GM18517 (cell line): ENCODE results near the gene SYNM.

Source experiments
- ATAC-seq: cut with Tn5 transposase; IDR thresholded peaks from one replicate; pipeline ENCODE4 v1.9.1; 2021; ENCODE audit warnings: mild to moderate bottlenecking, moderate library complexity; ENCODE audit not compliant: unreplicated experiment

The SYNM gene

GRCh38 chr15:99121691-99122410, 17.0 kb downstream of the SYNM start:
- no peak for ATAC-seq

DNA sequence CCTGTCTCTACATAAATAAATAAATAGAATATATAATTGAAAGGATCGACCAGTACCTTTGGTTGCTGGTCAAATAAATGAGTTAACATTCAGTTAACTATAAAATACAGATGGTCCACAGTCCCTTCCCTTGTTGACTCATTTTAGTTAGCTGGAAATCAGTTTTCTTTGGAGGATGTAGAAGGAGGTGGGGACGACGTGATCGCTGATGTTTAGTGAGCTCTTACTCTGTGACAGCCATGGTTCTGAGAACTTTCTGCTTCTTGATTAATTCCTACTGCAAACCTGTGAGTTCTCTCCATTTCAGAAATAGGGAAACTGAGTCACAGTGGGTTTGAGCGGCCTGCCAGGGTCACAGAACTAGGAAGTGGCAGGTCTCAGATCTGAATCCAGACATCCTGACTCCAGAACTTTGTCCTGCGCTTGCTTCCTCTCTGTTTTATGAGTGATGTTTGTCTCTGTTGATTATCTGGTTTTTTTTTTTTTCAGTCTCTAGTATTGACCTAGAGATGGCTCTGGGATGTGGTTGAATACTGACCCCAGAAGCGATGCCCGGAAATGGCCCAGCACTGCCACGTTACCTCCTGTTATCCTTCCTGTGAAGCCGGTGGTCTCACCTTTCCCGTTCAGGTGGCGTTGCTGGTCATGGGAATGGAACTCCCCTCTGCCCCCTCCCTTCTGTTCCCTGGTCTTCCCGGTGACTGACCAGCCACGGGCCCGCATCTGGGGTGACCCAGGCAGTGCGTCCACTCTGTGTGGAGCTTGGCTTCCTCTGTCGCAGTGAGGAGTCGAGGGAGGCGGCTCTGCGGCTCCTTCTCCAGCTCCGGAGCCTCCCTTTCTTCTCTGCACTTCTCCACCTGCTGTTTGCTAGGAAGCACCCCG, 18.2 kb downstream of the SYNM start:
- no peak for ATAC-seq

GRCh38 chr15:99123713-99124451, 19.0 kb downstream of the SYNM start:
- ATAC-seq = no peak

- ATAC-seq = no peak
Observed at GRCh38 chr15:99124641-99125040, 19.8 kb downstream of the SYNM start.

DNA sequence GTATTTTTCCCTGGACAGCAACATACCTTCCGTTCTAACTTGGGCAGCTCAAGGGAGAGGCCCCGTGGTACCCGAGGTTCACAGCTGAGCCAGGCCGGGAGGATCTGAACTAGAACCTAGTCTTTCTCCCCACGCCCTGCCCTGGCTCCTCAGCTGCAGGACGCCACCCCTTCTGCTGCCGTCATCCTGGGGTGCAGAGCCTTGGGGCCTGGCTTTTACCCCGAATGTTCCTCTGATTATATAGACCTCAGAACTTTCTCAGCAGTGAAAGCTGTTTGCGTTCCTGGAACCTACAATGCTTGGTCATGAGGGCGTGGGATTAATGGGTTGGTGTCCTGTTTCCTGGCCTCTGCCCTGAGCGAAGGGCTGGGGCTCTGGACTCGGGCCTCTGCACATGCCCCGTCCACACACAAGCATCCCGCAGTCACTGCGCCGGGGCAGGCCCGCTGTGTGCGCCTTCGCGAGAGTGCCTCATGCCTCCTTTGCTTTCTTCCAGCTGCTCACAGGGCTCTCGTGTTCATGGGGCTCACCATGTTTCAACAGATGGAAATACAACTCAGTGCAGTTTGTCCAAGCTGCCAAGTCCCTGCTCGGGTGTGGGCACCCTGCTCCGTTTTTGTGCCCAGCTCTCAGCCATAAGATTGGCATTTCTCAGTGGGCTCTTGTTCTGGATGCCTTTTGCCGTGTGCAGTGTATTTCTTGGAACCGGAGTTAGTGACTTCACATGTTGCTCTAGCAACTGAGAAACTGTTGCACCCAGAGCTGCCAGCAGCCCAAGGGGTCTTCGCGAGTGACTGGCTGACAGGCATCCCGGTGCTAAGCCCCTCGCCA, 20.4 kb downstream of the SYNM start:
- no peak for ATAC-seq

- ATAC-seq = no peak
Observed at GRCh38 chr15:99126131-99126588, 21.3 kb downstream of the SYNM start.

DNA sequence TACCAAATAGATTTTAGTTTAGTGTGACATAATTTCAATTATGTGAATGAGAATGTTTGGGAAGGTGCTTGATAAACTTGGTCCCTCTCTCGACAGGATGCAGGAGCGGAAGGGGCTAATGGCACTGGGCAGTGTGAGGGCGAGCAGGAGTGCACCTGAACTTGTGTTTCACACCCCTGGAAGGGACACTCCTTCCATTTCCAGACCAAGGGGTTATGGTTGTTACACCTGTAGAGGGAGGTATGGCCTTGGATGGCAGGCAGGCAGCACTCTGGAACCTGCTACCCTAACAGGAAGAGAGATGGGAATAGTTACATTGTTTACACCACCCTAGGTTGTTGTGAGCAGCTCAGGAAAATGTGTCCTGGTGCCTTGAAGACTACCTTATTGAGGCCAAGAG, 22.1 kb downstream of the SYNM start:
- no peak for ATAC-seq

GRCh38 chr15:99127773-99128172, 22.9 kb downstream of the SYNM start:
- no peak for ATAC-seq

GRCh38 chr15:99128411-99128810, 23.5 kb downstream of the SYNM start:
- no peak for ATAC-seq

DNA sequence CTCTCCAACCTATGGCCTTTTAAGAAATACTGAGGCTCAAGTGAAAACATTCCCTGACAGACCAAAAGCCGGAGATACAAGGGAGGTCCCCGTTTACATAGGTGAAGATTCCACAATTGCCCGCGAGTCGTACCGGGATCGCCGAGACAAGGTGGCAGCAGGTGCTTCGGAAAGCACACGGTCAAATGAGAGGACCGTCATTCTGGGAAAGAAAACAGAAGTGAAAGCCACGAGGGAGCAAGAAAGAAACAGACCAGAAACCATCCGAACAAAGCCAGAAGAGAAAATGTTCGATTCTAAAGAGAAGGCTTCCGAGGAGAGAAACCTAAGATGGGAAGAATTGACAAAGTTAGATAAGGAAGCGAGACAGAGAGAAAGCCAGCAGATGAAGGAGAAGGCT, 24.8 kb downstream of the SYNM start:
- ATAC-seq = no peak

DNA sequence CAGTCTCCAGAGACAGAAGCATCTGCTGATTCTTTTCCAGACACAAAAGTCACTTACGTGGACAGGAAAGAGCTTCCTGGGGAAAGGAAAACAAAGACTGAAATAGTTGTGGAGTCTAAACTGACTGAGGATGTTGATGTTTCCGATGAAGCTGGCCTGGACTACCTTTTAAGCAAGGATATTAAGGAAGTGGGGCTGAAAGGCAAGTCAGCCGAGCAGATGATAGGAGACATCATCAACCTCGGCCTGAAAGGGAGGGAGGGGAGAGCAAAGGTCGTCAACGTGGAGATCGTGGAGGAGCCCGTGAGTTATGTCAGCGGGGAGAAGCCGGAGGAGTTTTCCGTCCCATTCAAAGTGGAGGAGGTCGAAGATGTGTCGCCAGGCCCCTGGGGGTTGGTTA, 25.4 kb downstream of the SYNM start:
- ATAC-seq = no peak

- ATAC-seq = no peak
Observed at GRCh38 chr15:99130765-99131440, 26.0 kb downstream of the SYNM start.

GRCh38 chr15:99131441-99132023, 26.7 kb downstream of the SYNM start:
- ATAC-seq = no peak

- ATAC-seq = no peak
Observed at GRCh38 chr15:99132122-99132521, 27.2 kb downstream of the SYNM start.

DNA sequence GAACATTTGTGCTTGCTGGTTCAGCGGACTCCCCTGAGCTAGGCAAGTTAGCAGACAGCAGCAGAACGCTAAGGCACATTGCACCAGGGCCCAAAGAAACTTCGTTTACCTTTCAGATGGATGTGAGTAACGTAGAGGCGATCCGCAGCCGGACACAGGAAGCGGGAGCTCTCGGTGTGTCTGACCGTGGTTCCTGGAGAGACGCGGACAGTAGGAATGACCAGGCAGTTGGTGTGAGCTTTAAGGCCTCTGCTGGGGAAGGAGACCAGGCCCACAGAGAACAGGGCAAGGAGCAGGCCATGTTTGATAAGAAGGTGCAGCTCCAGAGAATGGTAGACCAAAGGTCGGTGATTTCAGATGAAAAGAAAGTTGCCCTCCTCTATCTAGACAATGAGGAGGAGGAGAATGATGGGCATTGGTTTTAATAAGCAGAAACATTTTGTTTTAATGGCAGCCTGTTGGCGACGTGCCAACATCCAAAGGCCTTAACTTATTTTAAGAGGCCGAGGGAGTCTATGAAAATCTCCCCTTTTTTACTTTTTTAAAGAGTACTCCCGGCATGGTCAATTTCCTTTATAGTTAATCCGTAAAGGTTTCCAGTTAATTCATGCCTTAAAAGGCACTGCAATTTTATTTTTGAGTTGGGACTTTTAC, 27.9 kb downstream of the SYNM start:
- no peak for ATAC-seq

DNA sequence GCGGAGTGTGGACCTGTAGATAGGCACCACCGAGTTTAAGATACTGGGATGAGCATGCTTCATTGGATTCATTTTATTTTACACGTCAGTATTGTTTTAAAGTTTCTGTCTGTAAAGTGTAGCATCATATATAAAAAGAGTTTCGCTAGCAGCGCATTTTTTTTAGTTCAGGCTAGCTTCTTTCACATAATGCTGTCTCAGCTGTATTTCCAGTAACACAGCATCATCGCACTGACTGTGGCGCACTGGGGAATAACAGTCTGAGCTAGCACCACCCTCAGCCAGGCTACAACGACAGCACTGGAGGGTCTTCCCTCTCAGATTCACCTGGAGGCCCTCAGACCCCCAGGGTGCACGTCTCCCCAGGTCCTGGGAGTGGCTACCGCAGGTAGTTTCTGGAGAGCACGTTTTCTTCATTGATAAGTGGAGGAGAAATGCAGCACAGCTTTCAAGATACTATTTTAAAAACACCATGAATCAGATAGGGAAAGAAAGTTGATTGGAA, 29.5 kb downstream of the SYNM start:
- ATAC-seq = no peak

- peak; percentile 85 for ATAC-seq
Observed at GRCh38 chr15:99135194-99135593, 30.3 kb downstream of the SYNM start.

DNA sequence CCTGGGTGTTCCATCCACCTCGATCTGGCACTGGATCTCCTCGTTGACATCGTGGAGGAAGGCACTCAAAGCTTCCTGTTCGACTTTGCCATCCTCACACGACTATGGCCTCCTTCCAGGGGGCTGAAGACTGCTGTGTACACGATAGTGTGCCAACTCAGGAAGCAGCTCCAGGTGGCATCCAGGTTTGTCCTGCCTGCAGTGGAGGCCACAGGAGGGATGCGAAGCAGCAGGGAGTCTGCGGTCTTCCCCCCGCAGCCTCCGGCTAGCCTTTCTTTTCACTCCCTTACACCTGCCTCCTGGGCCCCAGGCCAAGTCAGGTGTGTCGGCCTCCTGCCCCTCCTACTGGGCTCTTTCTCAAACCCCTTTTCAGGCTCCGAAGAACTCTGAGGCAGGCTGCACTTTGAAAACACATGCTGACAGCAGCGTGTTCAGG, 32.2 kb downstream of the SYNM start:
- ATAC-seq = no peak

GRCh38 chr15:99137877-99138276, 33.0 kb downstream of the SYNM start:
- no peak for ATAC-seq
